OCI-LY7 (cell line): Measurements from ENCODE around the gene SYT7.

Experiments used
- CTCF ChIP-seq: fragments of 200-600 bp; sonication (generic); conservative IDR thresholded peaks from 2 replicates; pipeline ENCODE4 v1.5.1; 2014; ENCODE audit warnings: mild to moderate bottlenecking, antibody characterized with exemption, low read length, moderate library complexity, mixed read lengths
- EZH2phosphoT487 ChIP-seq: fragments of 200-600 bp; sonication (generic); IDR thresholded peaks from 2 replicates; pipeline ENCODE4 v1.6.1; 2018; ENCODE audit warnings: low read depth, borderline replicate concordance, mild to moderate bottlenecking, mixed run types, antibody characterized with exemption, low read length, moderate library complexity, mixed read lengths

GRCh38 chr11:61496602-61497400 lies 84.1 kb downstream of the SYT7 start:
- no peak for TF ChIP-seq CTCF
- TF ChIP-seq EZH2phosphoT487, result no peak
